GM19397 (cell line): Measurements from ENCODE around the gene NDUFAB1.
A peak's percentile ranks its signal among the peaks of the same experiment; 100 is the strongest.
"Not testable (repeated sequence)": the region's sequence is repeated elsewhere in the genome, so short reads cannot be mapped to it uniquely, and the experiment has no call there.

Source experiments
- ATAC-seq: cut with Tn5 transposase; IDR thresholded peaks from one replicate; pipeline ENCODE4 v1.9.1; 2021; ENCODE audit warnings: mild to moderate bottlenecking, moderate library complexity; ENCODE audit not compliant: unreplicated experiment

The NDUFAB1 gene

DNA sequence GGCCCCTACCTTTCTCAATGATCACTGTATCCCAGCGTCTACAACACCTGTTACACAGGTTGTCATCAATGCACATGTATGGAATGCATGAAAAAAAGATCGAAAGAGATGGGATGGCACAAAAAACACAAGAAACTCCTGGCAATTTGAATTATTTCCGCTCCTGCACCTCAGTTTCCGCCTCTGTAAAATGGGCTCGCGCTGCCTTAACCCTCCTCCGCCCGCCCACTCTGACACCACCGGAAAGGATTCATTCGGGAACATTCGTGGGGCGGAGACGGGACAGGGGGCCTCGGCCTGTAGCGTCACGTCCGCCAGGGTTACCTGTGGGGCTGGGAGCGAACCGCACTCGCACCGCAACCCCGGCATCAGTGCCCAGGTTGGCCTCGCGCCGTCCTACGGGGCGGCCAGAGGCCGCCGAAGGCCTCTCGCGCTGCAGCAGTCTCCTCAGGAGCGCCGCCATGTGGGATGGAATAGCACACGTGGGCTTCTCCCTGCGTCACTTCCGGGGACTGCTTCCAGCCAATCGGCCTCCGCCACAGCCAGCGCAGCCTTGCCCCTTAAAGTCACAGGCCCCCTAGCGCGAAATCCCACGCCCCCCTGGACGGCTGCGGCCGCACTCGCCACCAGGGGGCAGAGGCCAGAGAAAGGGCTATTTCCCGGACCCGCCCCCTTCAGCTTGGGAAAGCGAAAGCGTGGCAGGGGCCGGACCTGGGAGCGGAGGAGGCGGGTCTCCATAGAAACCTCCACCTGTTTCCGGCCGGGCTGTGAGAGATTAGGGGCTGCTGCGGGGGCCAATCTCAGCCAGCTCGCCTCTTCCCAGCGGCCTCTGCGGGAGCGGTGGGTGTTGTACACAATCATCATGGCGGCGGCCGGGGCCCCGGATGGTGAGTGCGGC, 39.0 kb downstream of the NDUFAB1 start, which contains the start of the genes EARS2 and UBFD1:
TSS of gene EARS2 (minus strand) at position 470 of the 898 bp plus-strand sequence. CDS start at position 463, 7 bp downstream.
TSS of gene UBFD1 (plus strand) at position 847 of the 898 bp plus-strand sequence. CDS start at position 863, 16 bp downstream.
- peak; percentile 87 for ATAC-seq

DNA sequence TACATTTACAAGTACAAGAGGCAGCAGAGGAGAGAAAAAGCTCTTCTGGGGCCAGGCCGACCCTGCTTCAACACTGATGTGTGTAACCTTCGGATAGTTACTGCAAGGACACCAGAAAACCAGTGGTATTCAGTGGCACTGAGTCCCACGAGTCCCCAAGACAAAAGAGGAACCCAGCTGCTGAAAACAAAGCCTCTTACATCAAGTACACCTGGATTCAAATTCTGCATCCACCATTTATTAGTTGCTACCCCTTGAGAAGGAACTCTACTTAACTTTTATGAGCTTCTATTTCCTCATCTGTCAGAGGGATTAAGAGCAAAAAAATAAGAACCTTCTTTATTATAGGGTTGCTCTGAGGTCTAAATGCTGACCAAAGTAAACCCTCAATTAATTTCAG, 41.6 kb downstream of the NDUFAB1 start:
- ATAC-seq, result no peak

DNA sequence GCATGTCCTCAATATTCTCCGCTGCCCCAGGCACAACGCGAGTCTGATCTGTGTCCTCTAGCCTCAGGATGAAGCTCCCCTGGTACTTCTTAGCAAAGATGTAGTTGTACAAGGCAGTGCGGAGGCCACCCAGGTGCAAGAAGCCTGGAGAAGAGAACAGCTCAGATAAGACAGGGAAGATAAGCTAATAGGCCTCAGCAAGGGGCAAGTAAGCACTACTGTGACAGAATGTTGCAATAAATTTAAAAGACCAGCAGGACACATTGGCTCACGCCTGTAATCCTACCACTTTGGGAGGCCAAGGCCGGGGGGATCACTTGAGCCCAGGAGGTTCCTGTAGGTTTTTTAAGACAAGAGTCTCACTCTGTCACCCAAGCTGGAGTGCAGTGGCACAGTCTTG, 44.0 kb downstream of the NDUFAB1 start:
- ATAC-seq, result no peak

DNA sequence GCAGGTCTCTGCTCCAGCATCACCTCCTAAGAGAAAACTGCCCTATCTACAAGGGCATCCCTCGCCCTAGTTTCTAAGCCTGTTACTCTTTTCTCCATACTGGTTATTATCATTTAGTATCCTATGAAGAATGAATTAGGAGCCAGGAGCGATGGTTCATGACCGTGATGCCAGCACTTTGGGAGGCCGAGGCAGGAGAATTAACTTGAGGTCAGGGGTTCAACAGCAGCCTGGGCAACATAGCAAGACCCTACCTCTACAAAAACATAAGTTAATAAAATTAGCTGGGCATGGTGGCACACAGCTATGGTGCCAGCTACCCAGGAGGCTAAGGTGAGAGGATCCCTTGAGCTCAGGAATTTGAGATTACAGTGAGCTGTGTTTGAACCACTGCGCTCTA, 46.2 kb downstream of the NDUFAB1 start:
- no peak for ATAC-seq

DNA sequence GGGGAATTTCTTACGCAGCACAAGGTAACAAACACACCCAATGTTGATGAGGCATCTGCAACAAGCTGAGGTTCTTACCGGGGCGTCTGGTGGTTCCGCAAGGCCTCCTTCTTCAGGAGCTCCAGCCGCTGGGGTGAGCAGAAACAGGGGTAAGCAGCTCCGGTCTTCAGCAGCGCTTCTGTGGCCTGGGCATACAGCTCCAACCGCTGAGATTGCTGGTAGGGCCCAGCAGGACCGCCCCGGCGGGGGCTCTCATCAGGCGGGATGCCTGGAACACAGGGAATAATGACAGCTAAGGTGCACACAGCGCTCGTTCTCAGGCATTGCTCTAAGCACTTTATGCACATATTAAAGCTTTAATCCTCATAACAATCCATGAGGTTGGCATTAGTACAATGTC, 51.7 kb downstream of the NDUFAB1 start:
- ATAC-seq, result no peak

DNA sequence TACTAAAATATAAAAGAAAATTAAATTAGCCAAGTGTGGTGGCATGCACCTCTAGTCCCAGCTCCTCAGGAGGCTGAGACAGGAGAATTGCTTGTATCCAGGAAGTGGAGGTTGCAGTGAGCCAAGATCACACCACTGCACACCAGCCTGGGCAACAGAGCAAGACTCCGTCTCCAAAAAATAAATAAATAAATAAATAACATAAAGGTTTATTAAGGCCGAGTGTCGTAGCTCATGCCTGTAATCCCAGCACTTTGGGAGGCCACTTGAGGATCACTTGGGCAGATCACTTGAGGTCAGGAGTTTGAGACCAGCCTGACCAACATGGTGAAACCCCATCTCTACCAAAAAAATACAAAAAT, 55.3 kb downstream of the NDUFAB1 start:
- not testable (repeated sequence) for ATAC-seq

DNA sequence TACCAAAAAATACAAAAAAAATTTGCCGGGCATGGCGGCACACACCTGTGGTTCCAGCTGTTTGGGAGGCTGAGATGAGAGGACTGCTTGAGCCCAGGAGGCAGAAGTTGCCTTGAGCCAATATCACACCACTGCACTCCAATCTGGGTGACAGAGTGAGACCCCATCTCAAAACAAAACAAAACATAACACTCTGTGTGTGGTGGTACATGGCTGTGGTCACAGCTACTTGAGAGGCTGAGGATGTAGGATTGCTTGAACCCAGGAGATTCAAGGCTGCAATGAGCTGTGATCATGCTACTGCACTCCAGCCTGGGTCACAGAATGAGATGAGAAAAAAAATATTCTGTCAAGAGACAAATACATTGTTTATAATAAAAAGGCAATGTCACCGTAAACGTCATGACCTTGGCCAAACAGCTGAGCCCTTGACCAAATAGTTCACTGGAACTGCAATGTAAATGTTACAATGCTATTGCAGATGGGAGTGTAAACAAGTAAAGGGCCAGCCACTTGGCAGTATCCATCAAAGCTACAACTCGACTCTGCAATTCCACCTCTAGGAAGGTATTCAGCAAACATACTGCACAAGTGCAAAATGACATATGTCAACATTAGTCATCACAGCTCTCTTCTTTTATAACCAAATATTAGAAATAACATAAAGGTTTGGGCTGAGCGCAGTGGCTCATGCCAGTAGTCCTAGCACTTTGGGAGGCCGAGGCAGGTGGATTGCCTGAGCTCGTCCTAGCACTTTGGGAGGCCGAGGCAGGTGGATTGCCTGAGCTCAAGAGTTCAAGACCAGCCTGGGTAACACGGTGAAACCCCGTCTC, 55.9 kb downstream of the NDUFAB1 start:
- ATAC-seq, result no peak

DNA sequence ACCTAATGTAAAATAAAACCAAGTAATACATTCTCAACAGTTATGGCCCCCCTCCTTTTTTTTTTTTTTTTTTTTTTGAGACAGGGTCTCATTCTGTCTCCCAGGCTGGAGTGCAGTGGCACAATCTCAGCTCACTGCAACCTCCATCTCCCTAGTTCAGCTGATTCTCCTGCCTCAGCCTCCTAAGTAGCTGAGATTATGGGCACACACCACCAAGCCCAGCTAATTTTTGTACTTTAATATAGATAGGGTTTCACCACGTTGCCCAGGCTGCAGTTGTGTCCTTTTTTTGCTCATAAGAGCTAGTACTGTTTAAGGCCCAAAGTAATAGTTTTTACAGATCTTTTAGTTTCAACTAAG, 57.2 kb downstream of the NDUFAB1 start:
- no peak for ATAC-seq

DNA sequence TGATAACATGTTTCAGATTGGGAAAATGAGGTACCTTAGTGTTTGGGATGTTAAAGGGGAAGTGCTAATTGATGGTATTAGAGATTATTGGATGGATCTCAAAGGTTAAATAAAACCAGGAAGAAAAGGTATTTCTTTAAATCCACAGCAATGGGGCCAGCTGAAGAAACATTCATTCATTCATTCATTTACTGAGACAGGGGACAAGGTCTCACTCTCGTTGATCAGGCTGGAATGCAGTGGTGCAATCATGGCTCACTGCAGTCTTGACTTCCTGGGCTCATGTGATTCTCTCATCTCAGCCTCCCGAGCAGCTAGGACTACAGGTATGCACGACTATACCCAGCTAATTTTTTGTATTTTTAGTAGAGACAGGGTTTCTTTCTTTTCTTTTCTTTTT, 58.7 kb downstream of the NDUFAB1 start:
- no peak for ATAC-seq

DNA sequence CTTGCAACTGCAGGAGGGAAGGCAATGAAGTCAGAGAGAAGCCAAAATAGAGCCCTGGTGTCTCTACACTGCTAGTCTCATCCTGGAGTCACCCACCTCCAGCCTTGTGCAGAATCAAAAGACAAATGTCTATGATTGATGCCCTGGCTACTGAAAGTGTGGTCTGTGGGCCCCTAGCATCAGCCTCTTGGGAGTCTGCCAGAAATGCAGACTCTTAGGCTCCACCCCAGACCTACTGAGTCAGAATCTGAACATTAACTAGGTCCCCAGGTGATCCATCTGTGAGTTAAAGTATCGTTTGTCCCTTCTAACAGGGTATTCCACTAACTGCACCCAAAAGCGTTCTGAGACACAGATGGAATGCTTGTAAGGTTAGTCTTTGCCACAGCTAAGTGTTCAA, 60.2 kb downstream of the NDUFAB1 start:
- no peak for ATAC-seq

DNA sequence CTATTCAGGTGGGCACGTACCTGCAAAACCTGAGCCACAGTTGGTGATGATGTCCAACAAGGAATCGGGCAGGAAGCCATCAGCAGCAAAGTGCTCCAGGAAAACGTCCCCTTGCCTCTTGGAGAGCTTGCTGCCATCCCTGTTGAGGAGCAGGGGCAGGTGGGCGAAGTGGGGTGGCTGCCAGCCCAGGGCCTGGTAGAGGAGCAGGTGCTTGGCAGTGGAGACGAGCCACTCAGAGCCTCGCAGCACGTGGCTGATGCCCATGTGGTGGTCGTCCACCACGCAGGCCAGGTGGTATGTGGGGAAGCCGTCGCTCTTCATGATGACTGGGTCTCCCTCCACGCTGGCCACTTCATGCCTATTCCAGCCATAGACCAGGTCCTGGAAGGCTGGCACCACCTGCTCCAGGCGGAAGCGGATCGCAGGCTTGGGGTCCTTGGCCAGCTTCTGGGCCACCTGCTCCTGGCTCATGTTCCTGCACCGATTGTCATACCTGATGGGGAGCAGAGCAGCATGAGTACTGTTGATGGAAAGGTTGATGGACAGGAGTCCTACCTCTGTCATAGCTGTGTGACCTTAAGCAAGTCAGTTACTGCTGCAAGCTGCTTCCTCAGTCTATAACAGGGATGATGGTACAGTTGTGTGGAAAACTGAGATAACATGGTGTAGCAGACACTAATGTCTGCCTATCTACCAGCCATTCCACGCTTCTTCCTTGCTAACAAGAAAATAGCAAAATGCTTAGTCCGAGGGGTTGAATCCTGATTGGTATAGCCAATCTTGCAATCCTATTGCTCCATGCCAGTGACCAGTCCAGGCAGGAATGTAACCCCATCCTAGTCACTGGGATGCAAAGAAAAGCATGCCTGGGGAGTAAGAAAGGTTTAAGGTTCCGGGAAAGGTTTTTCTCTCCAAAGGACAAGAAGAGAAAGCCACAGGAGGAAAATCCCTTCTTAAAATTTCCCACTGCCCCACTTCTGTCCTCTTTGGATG, 61.0 kb downstream of the NDUFAB1 start:
- no peak for ATAC-seq

DNA sequence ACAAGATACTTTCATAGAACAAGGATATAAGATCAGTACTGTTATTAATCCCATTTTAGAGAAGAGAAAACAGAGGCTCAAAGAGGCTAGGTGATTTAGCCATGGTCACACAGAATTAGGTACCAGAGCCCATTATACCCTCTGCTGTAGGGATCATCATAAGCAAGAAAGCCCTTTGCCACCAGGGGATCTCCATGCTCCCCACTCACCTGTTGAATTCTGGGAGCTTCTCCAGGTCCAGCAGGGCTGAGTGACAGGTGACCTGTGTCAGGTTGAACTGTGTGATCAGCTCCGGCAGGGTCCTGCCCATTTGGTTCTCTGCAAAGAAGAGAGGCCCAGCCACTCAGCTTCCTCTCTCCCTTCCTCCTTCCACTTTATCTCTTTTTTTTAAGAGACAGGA, 63.7 kb downstream of the NDUFAB1 start:
- ATAC-seq, result no peak
